Upper lobe of right lung (tissue), 1 donor: ENCODE measurements around the gene TFPT. TPM values are rescaled to one million over a fixed set of nuclear protein-coding genes. Genes with fewer than 3 reads are reported as not detected.
A peak's percentile ranks its signal among the peaks of the same experiment; 100 is the strongest.

Experiments used
- ATAC-seq: fragments of 200-7000 bp; cut with Tn5 transposase; one replicate; pipeline ENCODE4 v1.9.1; 2020; ENCODE audit warnings: mild to moderate bottlenecking, moderate library complexity
- DNase-seq: peaks from one replicate; pipeline ENCODE4 v3.0.0-alpha.2; 2020
- H3K27ac ChIP-seq: fragments of 200-600 bp; one replicate; pipeline ENCODE4 v1.8.0; 2022
- H3K27me3 ChIP-seq: fragments of 200-600 bp; one replicate; pipeline ENCODE4 v1.8.0; 2022; ENCODE audit warnings: mild to moderate bottlenecking
- H3K36me3 ChIP-seq: fragments of 200-600 bp; one replicate; pipeline ENCODE4 v1.8.0; 2022
- H3K4me1 ChIP-seq: fragments of 200-600 bp; one replicate; pipeline ENCODE4 v1.8.0; 2022
- H3K4me3 ChIP-seq: fragments of 200-600 bp; one replicate; pipeline ENCODE4 v1.8.0; 2022; ENCODE audit warnings: mild to moderate bottlenecking
- H3K9me3 ChIP-seq: fragments of 200-600 bp; one replicate; pipeline ENCODE4 v1.8.0; 2022
- intact Hi-C: fragments of 100-400 bp; cut with DNase I; formaldehyde crosslinking; loops from one replicate; pipeline ENCODE4 v1.11.0; 2022
- total RNA-seq: library from RNA; stranded (reverse); fragmentation: NEBNext Ultra II Directional; extraction: Animal tissue kit (Norgen Biotek cat#: 25700); gene quantifications from one replicate; pipeline ENCODE4 v1.2.1, GENCODE V29; 2021
- TF ChIP-seq, protein P1 (sequence below): fragments of 200-600 bp; IDR thresholded peaks from one replicate; pipeline ENCODE4 v1.8.0; 2022; ENCODE audit warnings: antibody characterized with exemption
- donor health status: DM: no; HTN: yes; CAD: no; lungs with severe emphysema.

TFPT gene
- total RNA-seq, 1 donor from 2014 or later, result 19.5 TPM

DNA sequence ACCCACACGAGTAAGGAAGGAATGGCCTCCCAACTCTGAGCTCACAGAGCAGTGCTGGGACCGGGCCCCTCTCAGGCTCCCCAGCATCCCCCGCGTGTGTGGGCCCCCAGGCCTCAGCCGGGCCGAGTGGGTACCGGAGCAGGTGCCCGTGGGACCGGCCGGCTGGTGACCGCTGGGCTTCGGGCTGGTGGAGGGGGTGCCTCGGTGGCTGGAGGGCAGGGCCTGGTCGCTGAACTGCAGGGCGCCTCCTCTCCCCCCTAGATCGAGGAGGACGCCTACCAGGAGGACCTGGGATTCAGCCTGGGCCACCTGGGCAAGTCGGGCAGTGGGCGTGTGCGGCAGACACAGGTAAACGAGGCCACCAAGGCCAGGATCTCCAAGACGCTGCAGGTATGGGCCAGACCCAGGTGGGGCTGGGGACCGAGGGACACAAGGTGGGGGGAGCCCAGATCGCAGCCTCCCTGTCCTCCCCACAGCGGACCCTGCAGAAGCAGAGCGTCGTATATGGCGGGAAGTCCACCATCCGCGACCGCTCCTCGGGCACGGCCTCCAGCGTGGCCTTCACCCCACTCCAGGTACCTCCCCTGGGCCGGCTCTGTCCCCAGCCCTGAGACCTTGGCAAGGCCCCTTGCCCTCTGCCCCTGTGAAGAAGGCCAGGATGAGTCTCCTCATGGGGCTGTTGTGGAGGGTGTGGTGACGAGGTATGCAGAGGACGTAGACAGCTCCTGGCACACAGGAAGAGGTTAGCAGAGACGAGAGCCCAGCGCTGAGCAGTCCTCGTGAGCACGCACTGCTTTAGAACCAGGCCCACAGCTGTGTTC lies 13.5 kb upstream of the TFPT start:
- Histone ChIP-seq H3K4me3 (no peak overlapping the region), H3K27me3 (no peaks in the 10 kb centered on the region), H3K9me3 (no peaks in the 10 kb centered on the region), H3K36me3 (peaks cover 74% of the 10 kb centered on the region), H3K27ac (no peak overlapping the region), H3K4me1 (no peaks in the 10 kb centered on the region)
- TF ChIP-seq, protein P1, sequence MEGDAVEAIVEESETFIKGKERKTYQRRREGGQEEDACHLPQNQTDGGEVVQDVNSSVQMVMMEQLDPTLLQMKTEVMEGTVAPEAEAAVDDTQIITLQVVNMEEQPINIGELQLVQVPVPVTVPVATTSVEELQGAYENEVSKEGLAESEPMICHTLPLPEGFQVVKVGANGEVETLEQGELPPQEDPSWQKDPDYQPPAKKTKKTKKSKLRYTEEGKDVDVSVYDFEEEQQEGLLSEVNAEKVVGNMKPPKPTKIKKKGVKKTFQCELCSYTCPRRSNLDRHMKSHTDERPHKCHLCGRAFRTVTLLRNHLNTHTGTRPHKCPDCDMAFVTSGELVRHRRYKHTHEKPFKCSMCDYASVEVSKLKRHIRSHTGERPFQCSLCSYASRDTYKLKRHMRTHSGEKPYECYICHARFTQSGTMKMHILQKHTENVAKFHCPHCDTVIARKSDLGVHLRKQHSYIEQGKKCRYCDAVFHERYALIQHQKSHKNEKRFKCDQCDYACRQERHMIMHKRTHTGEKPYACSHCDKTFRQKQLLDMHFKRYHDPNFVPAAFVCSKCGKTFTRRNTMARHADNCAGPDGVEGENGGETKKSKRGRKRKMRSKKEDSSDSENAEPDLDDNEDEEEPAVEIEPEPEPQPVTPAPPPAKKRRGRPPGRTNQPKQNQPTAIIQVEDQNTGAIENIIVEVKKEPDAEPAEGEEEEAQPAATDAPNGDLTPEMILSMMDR, result no peak
- ATAC-seq (no peak), DNase-seq (no peak)
- intact Hi-C loops, result no loop called here

DNA sequence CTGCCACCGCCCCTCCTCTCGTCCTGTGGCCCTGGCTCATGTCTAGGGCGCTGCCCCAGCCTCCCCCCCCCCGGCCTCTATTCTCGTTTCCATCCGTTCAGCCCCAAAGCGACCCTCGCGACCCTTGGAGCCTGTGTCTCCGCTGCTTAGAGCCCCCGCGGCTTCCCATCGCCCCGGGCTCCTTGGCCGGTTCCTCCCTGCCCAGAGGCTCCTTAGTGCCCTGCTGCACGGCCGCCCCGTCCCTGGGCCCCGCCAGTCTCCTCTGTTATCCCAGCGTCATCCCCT lies 12.9 kb upstream of the TFPT start:
- peaks cover 80% of the 10 kb centered on the region for H3K36me3 ChIP-seq
- H3K27me3 ChIP-seq, result no peaks in the 10 kb centered on the region
- H3K27ac ChIP-seq, result no peak overlapping the region
- DNase-seq (peak; percentile 53), ATAC-seq (no peak)
- TF ChIP-seq, protein P1, result no peak
- no peak overlapping the region for H3K4me3 ChIP-seq
- intact Hi-C loops, result no loop called here
- no peaks in the 10 kb centered on the region for H3K9me3 ChIP-seq
- H3K4me1 ChIP-seq, result no peaks in the 10 kb centered on the region

DNA sequence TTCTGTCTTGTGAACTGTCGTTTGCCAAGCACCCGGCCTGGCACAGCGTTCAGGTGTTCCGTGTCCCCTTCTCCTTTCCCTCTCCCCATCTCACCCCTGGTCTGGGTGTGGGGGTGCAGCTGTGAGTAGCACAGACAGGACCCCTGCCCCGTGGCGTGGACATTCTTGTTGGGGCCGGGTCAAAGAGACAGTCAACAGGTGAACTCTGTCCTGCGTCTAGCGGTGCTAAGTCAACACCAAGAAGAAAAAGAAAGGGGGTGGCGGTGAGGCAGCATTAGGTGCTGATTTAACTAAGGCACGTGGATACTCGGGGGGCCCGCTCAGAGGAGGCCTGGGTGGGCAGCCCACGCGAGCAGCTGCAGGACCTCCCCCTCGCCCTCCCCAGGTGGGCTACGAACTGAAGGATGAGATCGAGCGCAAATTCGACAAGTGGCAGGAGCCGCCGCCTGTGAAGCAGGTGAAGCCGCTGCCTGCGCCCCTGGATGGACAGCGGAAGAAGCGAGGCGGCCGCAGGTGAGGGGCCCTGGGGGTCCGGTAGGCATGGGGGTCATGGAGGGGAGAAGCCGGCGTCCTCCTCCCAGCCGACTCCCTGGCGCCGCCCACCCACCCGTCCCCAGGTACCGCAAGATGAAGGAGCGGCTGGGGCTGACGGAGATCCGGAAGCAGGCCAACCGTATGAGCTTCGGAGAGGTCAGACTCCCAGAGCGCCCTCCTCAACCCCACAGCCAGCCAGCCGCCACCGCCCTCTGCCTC lies 12.4 kb upstream of the TFPT start:
- no peaks in the 10 kb centered on the region for H3K4me1 ChIP-seq
- intact Hi-C loops, result no loop called here
- ATAC-seq, result no peak
- no peak overlapping the region for H3K27ac ChIP-seq
- no peaks in the 10 kb centered on the region for H3K27me3 ChIP-seq
- no peaks in the 10 kb centered on the region for H3K9me3 ChIP-seq
- H3K4me3 ChIP-seq, result no peak overlapping the region
- TF ChIP-seq, protein P1, result no peak
- peaks cover 85% of the 10 kb centered on the region for H3K36me3 ChIP-seq
- no peak for DNase-seq

DNA sequence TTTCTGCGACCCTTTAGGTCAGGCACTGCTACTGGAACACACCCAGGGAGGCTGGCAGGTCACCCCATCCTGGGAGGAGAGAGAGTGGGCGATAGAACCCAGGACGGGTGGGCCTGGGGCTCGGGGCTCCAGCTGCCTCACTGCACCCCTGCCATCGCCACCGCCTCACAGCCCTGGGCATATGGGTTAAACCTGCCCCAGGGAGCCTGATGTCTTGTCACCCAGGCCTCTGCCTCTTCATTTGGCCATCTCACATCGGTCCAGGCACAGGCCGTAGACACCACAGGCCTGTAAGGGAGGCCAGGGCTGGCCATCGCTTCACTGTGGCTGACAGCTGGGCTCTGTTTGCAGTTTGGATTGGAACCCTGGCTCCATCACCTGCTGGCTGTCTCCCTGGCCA lies 10.3 kb upstream of the TFPT start:
- peak; percentile 51 for DNase-seq
- no peak overlapping the region for H3K27ac ChIP-seq
- H3K4me3 ChIP-seq, result no peak overlapping the region
- no peak for ATAC-seq
- H3K4me1 ChIP-seq, result no peaks in the 10 kb centered on the region
- TF ChIP-seq, protein P1, result no peak
- intact Hi-C loops, result no loop called here
- peaks cover 92% of the 10 kb centered on the region for H3K36me3 ChIP-seq
- H3K9me3 ChIP-seq, result no peaks in the 10 kb centered on the region
- no peaks in the 10 kb centered on the region for H3K27me3 ChIP-seq

DNA sequence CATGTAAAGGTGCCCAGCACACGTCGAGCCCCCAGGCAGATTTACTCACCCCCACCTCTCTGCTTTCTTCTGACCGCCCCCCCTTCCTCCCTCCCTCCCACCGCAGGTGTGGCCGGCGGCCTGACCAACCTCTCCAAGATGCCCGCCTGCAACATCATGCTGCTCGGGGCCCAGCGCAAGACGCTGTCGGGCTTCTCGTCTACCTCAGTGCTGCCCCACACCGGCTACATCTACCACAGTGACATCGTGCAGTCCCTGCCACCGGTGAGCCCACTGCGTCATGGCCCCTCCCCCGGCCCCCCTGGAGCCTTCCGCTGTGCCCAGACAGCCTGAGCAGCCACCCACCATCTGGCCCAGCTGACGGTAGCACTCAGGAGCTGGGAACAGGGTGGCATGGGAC lies 8.9 kb upstream of the TFPT start:
- TF ChIP-seq, protein P1, result no peak
- Histone ChIP-seq H3K9me3 (no peaks in the 10 kb centered on the region), H3K27ac (no peak overlapping the region), H3K27me3 (no peaks in the 10 kb centered on the region), H3K4me1 (no peaks in the 10 kb centered on the region), H3K4me3 (no peak overlapping the region), H3K36me3 (peaks cover 98% of the 10 kb centered on the region)
- intact Hi-C loops, result no loop called here
- ATAC-seq (no peak), DNase-seq (no peak)
